OCI-LY1 (cell line): ENCODE results near the gene TLX3.

Experiments used
- H2AFZ ChIP-seq: fragments of 200-600 bp; sonication (generic), shearing (Covaris generic); 2 replicates; pipeline ENCODE4 v1.6.0; 2014; ENCODE audit warnings: antibody characterized with exemption, mild to moderate bottlenecking, low read length
- H3F3A ChIP-seq: fragments of 200-600 bp; sonication (generic), shearing (Covaris generic); 2 replicates; pipeline ENCODE4 v1.6.0; 2014; ENCODE audit warnings: mild to moderate bottlenecking, antibody characterized with exemption, low read length, moderate library complexity; ENCODE audit not compliant: insufficient read depth
- H3K27ac ChIP-seq: fragments of 200-600 bp; sonication (generic); 2 replicates; pipeline ENCODE4 v1.5.1; 2014; ENCODE audit warnings: low read length, mixed run types, mild to moderate bottlenecking, low read depth; ENCODE audit not compliant: poor library complexity, severe bottlenecking
- H3K27me3 ChIP-seq: fragments of 200-600 bp; sonication (generic); 2 replicates; pipeline ENCODE4 v1.6.0; 2014; ENCODE audit warnings: antibody characterized with exemption, mild to moderate bottlenecking, low read length, moderate library complexity; ENCODE audit not compliant: insufficient read depth
- H3K36me3 ChIP-seq: fragments of 200-600 bp; sonication (generic); 2 replicates; pipeline ENCODE4 v1.6.1; 2014; ENCODE audit warnings: mild to moderate bottlenecking, antibody characterized with exemption, low read length, moderate library complexity, mixed read lengths; ENCODE audit not compliant: insufficient read depth
- H3K4me1 ChIP-seq: fragments of 200-600 bp; sonication (generic); 2 replicates; pipeline ENCODE4 v1.5.1; 2014; ENCODE audit warnings: mild to moderate bottlenecking, low read length, moderate library complexity; ENCODE audit not compliant: insufficient read depth, severe bottlenecking
- H3K4me2 ChIP-seq: fragments of 200-600 bp; sonication (generic), shearing (Covaris generic); 2 replicates; pipeline ENCODE4 v1.6.1; 2014; ENCODE audit warnings: low read length
- H3K4me3 ChIP-seq: fragments of 200-600 bp; sonication (generic); 2 replicates; pipeline ENCODE4 v1.5.1; 2014; ENCODE audit warnings: low read length, low read depth, mild to moderate bottlenecking, mixed read lengths; ENCODE audit not compliant: poor library complexity, severe bottlenecking
- H3K79me2 ChIP-seq: fragments of 200-600 bp; shearing (Covaris generic); 2 replicates; pipeline ENCODE4 v1.6.1; 2016; ENCODE audit warnings: mixed run types, low read length, mixed read lengths; ENCODE audit not compliant: insufficient read depth
- H3K9ac ChIP-seq: fragments of 200-600 bp; sonication (generic), shearing (Covaris generic); 2 replicates; pipeline ENCODE4 v1.6.1; 2014; ENCODE audit warnings: mild to moderate bottlenecking, low read length, mixed read lengths
- H3K9me2 ChIP-seq: fragments of 200-600 bp; sonication (generic), shearing (Covaris generic); 2 replicates; pipeline ENCODE4 v1.6.1; 2014; ENCODE audit warnings: low read depth, mild to moderate bottlenecking, low read length, mixed read lengths
- H3K9me3 ChIP-seq: fragments of 200-600 bp; shearing (Covaris generic); 2 replicates; pipeline ENCODE4 v1.6.1; 2014; ENCODE audit warnings: low read length, mixed read lengths
- H4K20me1 ChIP-seq: fragments of 200-600 bp; sonication (generic), shearing (Covaris generic); 2 replicates; pipeline ENCODE4 v1.6.0; 2016; ENCODE audit warnings: mild to moderate bottlenecking, low read length; ENCODE audit not compliant: insufficient read depth
- EZH2 ChIP-seq: fragments of 200-600 bp; sonication (generic), shearing (Covaris generic); IDR thresholded peaks from 2 replicates; pipeline ENCODE4 v1.8.0; 2017; ENCODE audit warnings: borderline replicate concordance, mixed run types, mild to moderate bottlenecking, antibody characterized with exemption, low read length, moderate library complexity, mixed read lengths
- TF ChIP-seq, protein P1 (sequence below): fragments of 200-600 bp; sonication (generic), shearing (Covaris generic); IDR thresholded peaks from 2 replicates; pipeline ENCODE4 v1.5.1; 2017; ENCODE audit warnings: mild to moderate bottlenecking, antibody characterized with exemption, low read length, moderate library complexity, mixed read lengths

Gene TLX3

DNA sequence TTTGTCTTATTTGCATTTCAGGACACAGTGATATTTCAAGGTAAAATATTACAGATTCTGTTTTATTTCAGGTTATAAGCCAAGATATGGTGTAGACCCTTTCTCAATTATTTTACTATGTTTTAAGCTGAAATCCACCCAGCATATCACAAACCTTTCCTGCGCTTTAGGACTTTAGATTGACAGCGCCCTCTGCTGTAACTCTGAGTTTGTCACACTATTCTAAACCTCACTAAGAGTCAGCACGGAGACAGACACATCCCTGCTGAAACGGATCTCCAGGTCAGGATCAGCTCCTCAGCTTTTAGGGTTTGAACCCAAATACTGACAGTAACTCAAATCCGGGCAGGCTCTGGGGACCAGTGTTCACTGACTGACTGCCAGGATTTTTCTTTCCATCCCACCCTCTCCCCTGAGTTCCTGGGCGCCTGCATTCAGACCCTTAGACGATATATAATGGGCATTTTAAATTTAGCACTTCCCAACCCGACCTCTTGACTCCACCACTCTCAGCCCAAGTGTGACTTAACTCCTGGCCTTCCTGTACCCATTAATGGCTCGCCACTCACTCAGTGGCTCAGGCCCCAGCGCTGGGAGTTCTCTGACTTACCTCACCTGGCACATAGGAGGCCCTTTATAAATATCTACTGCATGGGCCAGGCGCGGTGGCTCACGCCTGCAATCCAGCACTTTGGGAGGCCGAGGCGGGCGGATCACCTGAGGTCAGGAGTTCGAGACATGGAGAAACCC, 33.5 kb downstream of the TLX3 start:
- no peak overlapping the region for H3K4me3 ChIP-seq
- no peaks in the 10 kb centered on the region for H3K9me3 ChIP-seq
- no peak overlapping the region for H3K27ac ChIP-seq
- H3F3A ChIP-seq: no peaks in the 10 kb centered on the region
- no peaks in the 10 kb centered on the region for H4K20me1 ChIP-seq
- TF ChIP-seq EZH2: no peak
- TF ChIP-seq, protein P1, sequence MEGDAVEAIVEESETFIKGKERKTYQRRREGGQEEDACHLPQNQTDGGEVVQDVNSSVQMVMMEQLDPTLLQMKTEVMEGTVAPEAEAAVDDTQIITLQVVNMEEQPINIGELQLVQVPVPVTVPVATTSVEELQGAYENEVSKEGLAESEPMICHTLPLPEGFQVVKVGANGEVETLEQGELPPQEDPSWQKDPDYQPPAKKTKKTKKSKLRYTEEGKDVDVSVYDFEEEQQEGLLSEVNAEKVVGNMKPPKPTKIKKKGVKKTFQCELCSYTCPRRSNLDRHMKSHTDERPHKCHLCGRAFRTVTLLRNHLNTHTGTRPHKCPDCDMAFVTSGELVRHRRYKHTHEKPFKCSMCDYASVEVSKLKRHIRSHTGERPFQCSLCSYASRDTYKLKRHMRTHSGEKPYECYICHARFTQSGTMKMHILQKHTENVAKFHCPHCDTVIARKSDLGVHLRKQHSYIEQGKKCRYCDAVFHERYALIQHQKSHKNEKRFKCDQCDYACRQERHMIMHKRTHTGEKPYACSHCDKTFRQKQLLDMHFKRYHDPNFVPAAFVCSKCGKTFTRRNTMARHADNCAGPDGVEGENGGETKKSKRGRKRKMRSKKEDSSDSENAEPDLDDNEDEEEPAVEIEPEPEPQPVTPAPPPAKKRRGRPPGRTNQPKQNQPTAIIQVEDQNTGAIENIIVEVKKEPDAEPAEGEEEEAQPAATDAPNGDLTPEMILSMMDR: peak; percentile 71
- H3K4me1 ChIP-seq: no peaks in the 10 kb centered on the region
- H3K79me2 ChIP-seq: no peaks in the 10 kb centered on the region
- no peak overlapping the region for H3K4me2 ChIP-seq
- no peaks in the 10 kb centered on the region for H3K36me3 ChIP-seq
- H3K27me3 ChIP-seq: no peaks in the 10 kb centered on the region
- H3K9ac ChIP-seq: no peak overlapping the region
- H2AFZ ChIP-seq: no peak overlapping the region
- no peaks in the 10 kb centered on the region for H3K9me2 ChIP-seq

DNA sequence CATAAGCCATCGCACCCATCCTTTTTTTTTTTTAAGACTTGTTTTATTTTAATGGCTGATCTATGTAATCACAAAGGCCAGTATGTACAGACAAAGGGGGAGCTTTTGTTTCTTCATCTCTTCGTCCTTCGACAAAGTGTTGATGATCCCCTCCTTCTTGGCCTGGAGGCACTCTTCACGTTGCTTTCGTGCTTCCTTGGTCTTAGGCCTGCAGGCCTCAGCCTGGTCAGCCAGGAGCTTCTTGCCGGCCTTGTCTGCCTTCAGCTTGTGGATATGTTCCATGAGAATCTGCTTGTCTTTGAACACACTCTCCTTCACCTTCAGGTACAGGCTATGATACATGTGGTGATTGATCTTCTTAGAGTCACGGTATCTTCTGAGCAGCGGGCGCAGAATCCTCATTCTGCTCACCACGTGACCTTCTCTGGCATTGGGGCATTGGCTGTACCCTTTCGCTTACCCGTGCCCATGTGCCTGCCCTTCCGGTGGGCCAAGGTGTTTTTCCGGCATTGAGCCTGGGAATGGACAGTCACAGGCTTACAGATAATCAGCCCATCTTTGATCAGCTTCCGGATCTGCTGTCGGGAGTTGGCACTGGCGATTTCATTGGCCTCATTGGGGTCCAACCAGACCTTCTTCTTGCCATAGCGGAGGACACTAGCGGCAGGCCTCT, 36.0 kb downstream of the TLX3 start:
- no peak for TF ChIP-seq EZH2
- TF ChIP-seq, protein P1: no peak
- Histone ChIP-seq H3F3A (no peaks in the 10 kb centered on the region), H3K4me2 (no peak overlapping the region), H3K27me3 (no peaks in the 10 kb centered on the region), H3K9me3 (no peaks in the 10 kb centered on the region), H3K4me1 (no peaks in the 10 kb centered on the region), H2AFZ (no peak overlapping the region), H3K9me2 (no peaks in the 10 kb centered on the region), H3K9ac (no peak overlapping the region), H3K79me2 (no peaks in the 10 kb centered on the region), H4K20me1 (no peaks in the 10 kb centered on the region), H3K27ac (no peak overlapping the region), H3K36me3 (no peaks in the 10 kb centered on the region), H3K4me3 (no peak overlapping the region)

DNA sequence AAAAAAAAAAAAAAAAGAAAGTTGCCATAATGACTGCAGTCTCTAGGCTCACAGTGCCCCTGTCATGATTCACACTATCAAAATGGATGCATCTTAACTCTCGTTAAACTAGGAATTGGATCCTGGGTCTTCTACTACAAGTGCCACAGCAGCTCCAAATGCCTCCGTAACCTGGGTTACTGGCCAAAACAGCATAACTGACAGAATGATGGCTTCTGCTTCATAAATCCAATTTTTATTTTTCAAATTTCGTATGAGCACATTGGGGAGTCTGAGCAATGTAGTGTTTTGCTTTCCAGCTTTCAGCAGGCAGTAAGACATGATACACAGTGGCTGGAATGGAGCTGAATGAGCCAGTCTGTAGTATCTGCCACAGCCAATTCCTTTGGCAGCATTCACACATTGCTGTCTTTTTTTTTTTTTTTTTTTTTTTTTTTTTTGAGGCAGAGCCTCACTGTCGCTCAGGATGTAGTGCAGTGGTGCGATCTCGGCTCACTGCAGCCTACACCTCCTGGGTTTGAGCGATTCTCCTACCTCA, 42.6 kb downstream of the TLX3 start:
- no peaks in the 10 kb centered on the region for H3F3A ChIP-seq
- H3K27me3 ChIP-seq: peaks cover 1% of the 10 kb centered on the region; the same call in 1 of the 2 replicates
- TF ChIP-seq EZH2: no peak
- TF ChIP-seq, protein P1: no peak
- H2AFZ ChIP-seq: no peak overlapping the region
- no peaks in the 10 kb centered on the region for H3K9me3 ChIP-seq
- no peaks in the 10 kb centered on the region for H3K4me1 ChIP-seq
- H3K9me2 ChIP-seq: no peaks in the 10 kb centered on the region
- H3K4me2 ChIP-seq: no peak overlapping the region
- no peaks in the 10 kb centered on the region for H3K79me2 ChIP-seq
- no peaks in the 10 kb centered on the region for H4K20me1 ChIP-seq
- no peak overlapping the region for H3K9ac ChIP-seq
- no peak overlapping the region for H3K4me3 ChIP-seq
- no peak overlapping the region for H3K27ac ChIP-seq
- H3K36me3 ChIP-seq: no peaks in the 10 kb centered on the region
